IgD-negative memory B cell (primary cell): Measurements from ENCODE around the gene RGS11. TPM values are rescaled to one million over a fixed set of nuclear protein-coding genes. Genes with fewer than 3 reads are reported as not detected.
A peak's percentile ranks its signal among the peaks of the same experiment; 100 is the strongest.

ENCODE experiments used
- H3K27ac Mint-ChIP-seq, 3 donors: one replicate each; pipeline ENCODE4 v1.8.0; 2020 to 2022; ENCODE audit warnings: mild to moderate bottlenecking in 3 of 3, mixed read lengths in 3 of 3, moderate library complexity in 1 of 3
- H3K27me3 Mint-ChIP-seq: one replicate; pipeline ENCODE4 v1.8.0; 2021; ENCODE audit warnings: mixed read lengths
- H3K36me3 Mint-ChIP-seq: one replicate; pipeline ENCODE4 v1.8.0; 2020; ENCODE audit warnings: mild to moderate bottlenecking, mixed read lengths
- H3K4me1 Mint-ChIP-seq, 3 donors: one replicate each; pipeline ENCODE4 v1.8.0; 2020 to 2022; ENCODE audit warnings: mixed read lengths in 3 of 3, mild to moderate bottlenecking in 1 of 3
- H3K4me3 Mint-ChIP-seq, 4 donors: one replicate each; pipeline ENCODE4 v1.8.0; 2020 to 2022; ENCODE audit warnings: mild to moderate bottlenecking in 4 of 4, mixed read lengths in 4 of 4, moderate library complexity in 3 of 4
- H3K9me3 Mint-ChIP-seq, 3 donors: one replicate each; pipeline ENCODE4 v1.8.0; 2020 to 2021; ENCODE audit warnings: mixed read lengths in 3 of 3, mild to moderate bottlenecking in 1 of 3
- polyA plus RNA-seq: library from polyadenylated mRNA; unstranded; fragments of 300-500 nt; fragmentation: Illumina TruSeq; gene quantifications from one replicate; pipeline ENCODE4 v1.2.3, GENCODE V29; 2021

Gene RGS11
- polyA plus RNA-seq: not detected

DNA sequence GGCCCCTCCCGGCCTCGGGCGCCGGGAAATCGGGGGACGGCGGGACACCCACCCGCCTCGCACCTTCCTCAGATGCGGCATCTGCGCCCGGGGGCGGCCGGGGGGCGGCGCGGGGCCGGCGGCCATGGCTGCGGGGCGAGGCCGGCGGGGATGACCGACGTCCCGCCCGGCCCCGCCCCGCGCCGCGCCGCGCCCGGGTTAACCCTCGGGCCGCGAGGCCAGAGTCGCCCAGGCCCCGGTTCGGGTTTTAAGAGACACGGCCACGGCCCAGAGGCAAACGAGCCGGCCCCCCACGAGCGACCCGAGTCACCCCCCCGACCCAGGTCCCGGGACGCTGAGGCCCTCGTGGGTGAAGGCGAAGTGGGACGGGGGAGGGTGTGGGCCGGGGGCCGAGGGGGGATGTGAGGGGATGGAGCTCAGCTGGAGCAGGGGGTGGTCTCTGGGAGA, at the start of gene RGS11:
RGS11 (minus strand) TSS at position 159 of the 447 bp plus-strand sequence; CDS start at position 126, 33 bp downstream.
- H3K27ac Mint-ChIP-seq: peak within 1 kb of the TSS in 1 of 3 donors; percentile 74
- H3K4me1 Mint-ChIP-seq: peaks cover 0 to 3% (median 0%) of the 10 kb centered on the region in 3 donors
- peaks cover 30% of the 10 kb centered on the region for H3K27me3 Mint-ChIP-seq
- no peaks in the 10 kb centered on the region for H3K9me3 Mint-ChIP-seq
- H3K4me3 Mint-ChIP-seq: peak within 1 kb of the TSS in 3 of 4 donors; percentile 59 to 82 (median 78)
- H3K36me3 Mint-ChIP-seq: no peaks in the 10 kb centered on the region

DNA sequence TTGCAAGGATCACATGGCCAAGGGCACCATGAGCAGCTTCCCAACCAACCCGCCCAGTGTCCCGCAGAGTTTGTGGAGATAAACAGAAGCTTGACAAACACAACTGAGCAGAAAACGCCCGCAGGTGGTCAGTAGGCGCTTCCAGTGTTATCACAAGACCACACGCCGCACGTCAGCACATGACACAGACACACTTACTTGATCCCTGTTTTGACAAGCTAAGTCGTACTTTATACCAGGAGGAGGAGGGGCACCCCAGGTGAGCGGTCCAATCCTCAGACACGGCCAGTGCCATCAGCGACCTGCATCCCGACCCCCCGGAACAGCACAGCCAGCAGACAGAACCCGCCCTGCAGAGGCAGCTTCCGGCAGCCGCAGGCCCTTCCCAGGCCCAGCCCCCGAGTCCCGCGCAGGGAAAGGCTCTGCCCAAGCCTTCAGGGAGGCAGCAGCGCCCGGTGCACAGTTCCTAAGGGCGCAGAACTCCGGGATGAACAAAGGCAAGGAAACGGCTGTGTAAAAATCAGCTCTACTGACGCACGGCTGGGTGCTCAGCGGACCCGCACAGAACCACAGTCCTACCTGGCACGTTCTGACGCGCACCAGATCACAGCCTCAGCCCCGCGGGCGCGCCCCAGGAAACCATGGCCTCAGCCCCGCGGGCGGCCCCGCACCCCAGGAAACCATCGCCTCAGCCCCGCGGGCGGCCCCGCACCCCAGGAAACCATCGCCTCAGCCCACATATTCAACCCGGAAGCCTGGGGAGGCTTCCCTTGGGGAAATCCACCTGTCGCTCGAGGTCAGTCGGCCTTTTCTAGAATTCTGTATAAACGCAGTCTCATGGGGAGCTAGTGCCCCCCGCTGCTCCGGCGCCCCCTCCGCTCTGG, 48.9 kb upstream of the RGS11 start:
- peaks cover 5% of the 10 kb centered on the region for H3K36me3 Mint-ChIP-seq
- peak overlapping the region; percentile 86 to 93 (median 89) for H3K27ac Mint-ChIP-seq
- no peaks in the 10 kb centered on the region for H3K9me3 Mint-ChIP-seq
- peaks cover 27 to 33% (median 28%) of the 10 kb centered on the region in 3 donors for H3K4me1 Mint-ChIP-seq
- peak overlapping the region; percentile 62 to 92 (median 84) for H3K4me3 Mint-ChIP-seq
- H3K27me3 Mint-ChIP-seq: no peaks in the 10 kb centered on the region

DNA sequence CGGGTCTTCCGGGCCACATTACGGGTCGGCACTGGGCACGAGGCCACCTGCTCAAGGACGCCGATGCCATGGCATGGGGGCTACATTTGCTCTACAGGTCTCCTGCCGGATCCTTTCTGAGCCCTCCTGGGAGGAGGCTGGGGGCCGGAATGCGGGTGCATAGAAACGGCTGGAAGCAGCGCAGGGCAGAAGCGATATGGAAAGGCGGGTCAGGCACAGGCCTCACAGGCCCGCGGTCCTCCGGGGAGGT, 48.4 kb upstream of the RGS11 start:
- H3K9me3 Mint-ChIP-seq: no peaks in the 10 kb centered on the region
- peak overlapping the region; percentile 86 to 93 (median 89) for H3K27ac Mint-ChIP-seq
- peak overlapping the region in 3 of 4 donors; percentile 68 to 87 (median 82) for H3K4me3 Mint-ChIP-seq
- H3K36me3 Mint-ChIP-seq: peaks cover 5% of the 10 kb centered on the region
- H3K27me3 Mint-ChIP-seq: no peaks in the 10 kb centered on the region
- peaks cover 26 to 35% (median 27%) of the 10 kb centered on the region in 3 donors for H3K4me1 Mint-ChIP-seq

DNA sequence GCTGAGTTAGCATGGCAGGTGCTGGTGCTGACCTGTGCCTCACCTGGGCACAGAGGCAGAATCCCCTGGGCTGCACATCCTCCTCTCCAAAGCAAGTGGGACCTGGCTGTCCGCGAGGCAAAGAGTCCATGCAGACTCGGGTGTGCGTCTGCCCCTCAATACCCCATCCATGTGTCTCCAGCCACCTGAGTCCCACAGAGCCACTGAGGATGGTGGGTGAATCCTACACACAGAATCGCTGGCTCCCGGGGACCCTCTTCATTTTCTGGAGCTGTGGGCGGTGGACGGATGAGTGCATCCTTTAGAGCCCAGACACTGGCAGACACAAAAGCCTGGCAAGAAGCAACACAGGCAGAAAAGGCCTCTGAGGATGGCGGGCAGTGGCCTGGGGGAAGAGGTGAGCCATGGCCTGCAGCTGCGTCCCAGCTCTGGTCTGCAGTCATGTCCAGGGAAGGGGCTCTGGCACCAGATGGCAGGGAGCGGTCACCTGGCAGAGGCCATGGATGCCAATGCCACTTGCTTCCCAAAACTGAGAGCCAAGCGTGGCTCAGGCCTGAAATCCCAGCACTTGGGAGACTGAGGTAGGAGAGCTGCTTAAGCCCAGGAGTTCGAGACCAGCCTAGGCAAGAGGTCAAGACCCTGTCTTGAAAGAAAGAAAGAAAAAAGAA, 46.9 kb upstream of the RGS11 start:
- H3K4me1 Mint-ChIP-seq: peaks cover 26 to 35% (median 32%) of the 10 kb centered on the region in 3 donors
- H3K9me3 Mint-ChIP-seq: no peaks in the 10 kb centered on the region
- no peaks in the 10 kb centered on the region for H3K27me3 Mint-ChIP-seq
- peak overlapping the region in 2 of 3 donors; percentile 76 to 95 for H3K27ac Mint-ChIP-seq
- peaks cover 5% of the 10 kb centered on the region for H3K36me3 Mint-ChIP-seq
- H3K4me3 Mint-ChIP-seq: peak overlapping the region in 1 of 4 donors; percentile 41

- H3K27ac Mint-ChIP-seq: peak overlapping the region in 1 of 3 donors; percentile 20
- H3K4me1 Mint-ChIP-seq: peaks cover 23 to 30% (median 29%) of the 10 kb centered on the region in 3 donors
- H3K36me3 Mint-ChIP-seq: peaks cover 5% of the 10 kb centered on the region
- no peaks in the 10 kb centered on the region for H3K9me3 Mint-ChIP-seq
- H3K27me3 Mint-ChIP-seq: no peaks in the 10 kb centered on the region
- no peak overlapping the region for H3K4me3 Mint-ChIP-seq
Observed at GRCh38 chr16:321532-321931, 45.8 kb upstream of the RGS11 start.

- Mint-ChIP-seq H3K9me3 (no peaks in the 10 kb centered on the region), H3K4me1 (peaks cover 18 to 24% (median 24%) of the 10 kb centered on the region in 3 donors), H3K36me3 (peaks cover 5% of the 10 kb centered on the region), H3K27ac (peak overlapping the region in 1 of 3 donors; percentile 66), H3K27me3 (no peaks in the 10 kb centered on the region), H3K4me3 (peak overlapping the region in 2 of 4 donors; percentile 61)
Observed at GRCh38 chr16:320206-320605, 44.5 kb upstream of the RGS11 start.

DNA sequence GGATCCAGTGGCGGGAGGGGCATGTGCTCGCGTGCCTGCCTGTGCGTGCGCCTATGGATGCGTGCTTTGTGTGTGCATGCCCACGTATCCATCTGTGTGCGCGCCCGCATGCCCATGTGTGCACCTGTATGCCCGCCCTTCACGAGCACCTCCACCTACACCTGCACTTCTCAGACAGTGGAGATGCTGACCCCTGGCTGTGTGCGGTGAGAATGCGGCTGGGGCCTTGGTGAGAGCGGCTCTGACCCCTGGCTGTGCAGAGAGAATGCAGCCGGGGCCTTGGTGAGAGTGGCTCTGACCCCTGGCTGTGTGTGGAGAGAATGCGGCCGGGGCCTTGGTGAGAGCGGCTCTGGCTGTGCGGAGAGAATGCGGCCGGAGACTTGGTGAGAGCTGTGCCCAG, 42.9 kb upstream of the RGS11 start:
- Mint-ChIP-seq H3K4me1 (peaks cover 10 to 19% (median 12%) of the 10 kb centered on the region in 3 donors), H3K27ac (no peak overlapping the region), H3K27me3 (no peaks in the 10 kb centered on the region), H3K9me3 (no peaks in the 10 kb centered on the region), H3K36me3 (peaks cover 5% of the 10 kb centered on the region), H3K4me3 (no peak overlapping the region)

- H3K27ac Mint-ChIP-seq: peak overlapping the region in 1 of 3 donors; percentile 35
- peaks cover 8 to 18% (median 9%) of the 10 kb centered on the region in 3 donors for H3K4me1 Mint-ChIP-seq
Observed at GRCh38 chr16:317583-317982, 41.8 kb upstream of the RGS11 start.

DNA sequence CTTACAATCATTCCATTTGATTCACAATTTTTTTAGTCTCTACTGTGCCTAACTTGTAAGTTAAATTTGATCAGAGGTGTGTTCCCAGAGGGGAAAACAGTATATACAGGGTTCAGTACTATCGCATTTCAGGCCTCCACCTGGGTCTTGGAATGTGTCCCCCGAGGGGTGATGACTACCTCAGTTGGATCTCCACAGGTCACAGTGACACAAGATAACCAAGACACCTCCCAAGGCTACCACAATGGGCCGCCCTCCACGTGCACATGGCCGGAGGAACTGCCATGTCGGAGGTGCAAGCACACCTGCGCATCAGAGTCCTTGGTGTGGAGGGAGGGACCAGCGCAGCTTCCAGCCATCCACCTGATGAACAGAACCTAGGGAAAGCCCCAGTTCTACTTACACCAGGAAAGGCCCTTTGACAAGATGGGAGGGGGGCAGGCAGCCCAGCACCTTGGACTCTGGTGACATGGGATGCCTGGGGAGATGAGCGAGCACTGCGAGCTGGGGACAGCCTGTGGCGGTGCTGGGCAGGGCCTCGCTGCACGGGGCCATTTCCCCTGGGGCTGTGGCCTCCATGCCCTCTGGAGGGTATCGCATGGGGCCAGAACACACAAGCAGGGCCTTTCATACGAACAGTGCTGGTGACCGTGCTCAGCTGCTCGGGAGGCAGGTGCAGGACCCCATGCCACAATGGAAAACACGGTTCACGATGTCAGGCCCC, 41.2 kb upstream of the RGS11 start:
- H3K36me3 Mint-ChIP-seq: peaks cover 5% of the 10 kb centered on the region
- H3K27me3 Mint-ChIP-seq: no peaks in the 10 kb centered on the region
- no peaks in the 10 kb centered on the region for H3K9me3 Mint-ChIP-seq
- peaks cover 8 to 18% (median 9%) of the 10 kb centered on the region in 3 donors for H3K4me1 Mint-ChIP-seq
- H3K4me3 Mint-ChIP-seq: no peak overlapping the region
- H3K27ac Mint-ChIP-seq: no peak overlapping the region

More at GRCh38 chr16:317583-317982, 41.8 kb upstream of the RGS11 start:
- H3K4me3 Mint-ChIP-seq: no peak overlapping the region
- peaks cover 5% of the 10 kb centered on the region for H3K36me3 Mint-ChIP-seq
- H3K9me3 Mint-ChIP-seq: no peaks in the 10 kb centered on the region
- no peaks in the 10 kb centered on the region for H3K27me3 Mint-ChIP-seq

GRCh38 chr16:314795-315299, 39.1 kb upstream of the RGS11 start:
- no peak overlapping the region for H3K4me3 Mint-ChIP-seq
- H3K27ac Mint-ChIP-seq: no peak overlapping the region
- peaks cover 4 to 12% (median 5%) of the 10 kb centered on the region in 3 donors for H3K4me1 Mint-ChIP-seq

DNA sequence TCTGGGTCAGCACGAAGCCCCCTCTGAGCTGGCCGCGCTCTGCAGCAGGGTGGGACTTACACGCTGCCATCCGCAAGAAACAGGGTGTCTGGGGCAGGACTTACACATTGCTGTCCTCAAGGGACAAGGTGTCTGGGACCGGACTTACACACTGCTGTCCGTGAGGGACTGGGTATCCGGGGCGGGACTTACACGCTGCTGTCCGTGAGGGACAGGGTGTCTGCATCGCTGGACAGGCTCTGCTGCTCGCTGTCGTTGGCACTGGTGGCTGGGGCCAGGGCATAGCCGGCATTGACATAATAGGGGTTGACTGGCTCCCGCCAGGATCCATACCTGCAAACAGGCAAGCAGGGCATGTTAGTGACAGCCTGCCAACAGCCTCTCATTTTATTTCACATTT, 38.6 kb upstream of the RGS11 start:
- Mint-ChIP-seq H3K27me3 (no peaks in the 10 kb centered on the region), H3K36me3 (no peaks in the 10 kb centered on the region), H3K4me3 (peak overlapping the region in 1 of 4 donors; percentile 27), H3K4me1 (peaks cover 2 to 11% (median 5%) of the 10 kb centered on the region in 3 donors), H3K27ac (peak overlapping the region in 1 of 3 donors; percentile 69), H3K9me3 (no peaks in the 10 kb centered on the region)

More at GRCh38 chr16:314795-315299, 39.1 kb upstream of the RGS11 start:
- H3K27me3 Mint-ChIP-seq: no peaks in the 10 kb centered on the region
- peaks cover 2% of the 10 kb centered on the region for H3K36me3 Mint-ChIP-seq
- H3K9me3 Mint-ChIP-seq: no peaks in the 10 kb centered on the region

DNA sequence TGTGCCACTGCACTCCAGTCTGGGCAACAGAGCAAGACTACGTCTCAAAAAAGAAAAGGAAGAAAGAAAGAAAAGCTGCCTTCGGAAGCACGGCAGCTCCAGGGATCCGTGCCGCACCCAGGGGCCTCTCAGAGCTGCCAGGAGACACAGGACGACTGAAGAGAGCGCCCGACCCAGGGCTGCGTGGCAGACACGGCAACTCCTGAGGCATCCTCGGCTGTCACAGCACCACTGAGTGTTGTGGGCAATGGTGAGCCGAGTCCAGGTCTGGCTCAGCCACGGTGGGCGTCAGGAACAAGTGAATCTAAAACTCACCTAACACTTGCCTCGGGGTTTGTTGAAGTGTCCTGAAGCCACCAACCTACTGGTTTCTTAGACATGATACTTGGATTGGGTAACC, 36.0 kb upstream of the RGS11 start:
- no peak overlapping the region for H3K4me3 Mint-ChIP-seq
- H3K4me1 Mint-ChIP-seq: peaks cover 10 to 12% (median 10%) of the 10 kb centered on the region in 3 donors
- H3K27me3 Mint-ChIP-seq: no peaks in the 10 kb centered on the region
- no peaks in the 10 kb centered on the region for H3K9me3 Mint-ChIP-seq
- H3K36me3 Mint-ChIP-seq: peaks cover 2% of the 10 kb centered on the region
- no peak overlapping the region for H3K27ac Mint-ChIP-seq

DNA sequence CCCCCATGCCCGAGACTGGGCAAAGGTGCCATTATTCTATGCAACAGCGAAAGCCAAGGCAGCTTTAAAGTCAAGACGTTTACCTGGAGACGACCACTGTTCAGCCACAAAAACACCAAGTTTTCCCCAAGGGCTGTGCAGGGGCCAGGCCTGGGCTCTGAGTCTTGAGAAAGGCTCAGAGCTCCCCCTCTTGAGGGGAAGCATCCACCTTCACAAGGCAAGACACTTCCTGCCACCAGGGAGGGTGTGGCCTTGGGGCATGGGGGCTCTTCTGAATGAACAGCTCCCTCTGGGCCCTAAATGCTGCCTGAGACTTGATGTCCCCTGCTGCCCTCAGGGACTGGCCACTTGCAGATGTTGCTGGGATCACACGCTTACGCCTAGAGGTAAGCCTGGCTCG, 33.7 kb upstream of the RGS11 start:
- H3K4me1 Mint-ChIP-seq: peaks cover 8 to 10% (median 10%) of the 10 kb centered on the region in 3 donors
- no peaks in the 10 kb centered on the region for H3K9me3 Mint-ChIP-seq
- peaks cover 2% of the 10 kb centered on the region for H3K36me3 Mint-ChIP-seq
- H3K4me3 Mint-ChIP-seq: peak overlapping the region in 2 of 4 donors; percentile 31 to 37
- H3K27ac Mint-ChIP-seq: peak overlapping the region in 1 of 3 donors; percentile 74
- no peaks in the 10 kb centered on the region for H3K27me3 Mint-ChIP-seq

- H3K4me1 Mint-ChIP-seq: peaks cover 7 to 10% (median 8%) of the 10 kb centered on the region in 3 donors
- H3K4me3 Mint-ChIP-seq: peak overlapping the region in 1 of 4 donors; percentile 31
- no peaks in the 10 kb centered on the region for H3K9me3 Mint-ChIP-seq
- H3K27me3 Mint-ChIP-seq: no peaks in the 10 kb centered on the region
- H3K36me3 Mint-ChIP-seq: peaks cover 4% of the 10 kb centered on the region
- no peak overlapping the region for H3K27ac Mint-ChIP-seq
Observed at GRCh38 chr16:307691-308312, 32.1 kb upstream of the RGS11 start.
